ENCODE data around the gene PTPRM.

The PTPRM gene

DNA sequence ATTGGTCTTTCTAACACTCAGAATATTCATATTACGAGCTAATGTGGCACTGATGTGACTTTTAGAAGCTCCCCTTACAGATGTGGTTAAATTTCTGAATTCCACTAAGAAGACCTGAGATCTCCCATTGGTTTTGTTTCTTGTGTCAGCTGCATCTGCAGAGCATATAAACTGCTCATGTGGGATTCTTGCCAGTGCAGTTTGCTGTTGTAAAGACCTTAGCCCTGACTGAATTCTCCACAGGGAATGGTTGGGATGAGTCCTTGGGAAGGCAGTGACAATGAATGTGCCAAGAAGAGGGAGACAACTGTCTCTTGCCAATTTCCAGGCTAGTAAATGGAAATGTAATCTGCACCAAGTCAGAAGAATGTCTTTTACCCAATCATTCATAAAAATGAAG is 94.1 kb downstream of the PTPRM start:
- Histone ChIP-seq H3K27me3 (replicated peaks; ENCODE audit: insufficient read depth, low read length) (no peaks in the 10 kb centered on the region), H3K4me2 (ENCODE audit: low read depth, low read length) (no peak overlapping the region), H3K36me3 (replicated peaks; ENCODE audit: insufficient read depth, low read length) (no peaks in the 10 kb centered on the region), H3K9me3 (replicated peaks; ENCODE audit: insufficient read depth, low read length) (no peaks in the 10 kb centered on the region), H3K9ac (ENCODE audit: low read length) (no peak overlapping the region), H3F3A (ENCODE audit: insufficient read depth, low read length) (no peaks in the 10 kb centered on the region), H3K27ac (ENCODE audit: low read length) (no peak overlapping the region), H3K79me2 (ENCODE audit: low read length) (no peaks in the 10 kb centered on the region), H3K4me1 (ENCODE audit: low read length) (no peaks in the 10 kb centered on the region), H3K4me3 (ENCODE audit: low read length) (no peak overlapping the region), H3K9me2 (replicated peaks; ENCODE audit: insufficient read depth, low read length) (no peaks in the 10 kb centered on the region), H4K20me1 (ENCODE audit: insufficient read depth, low read length) (no peaks in the 10 kb centered on the region), H2AFZ (ENCODE audit: low read length) (no peak overlapping the region)
- no peak for DNase-seq
- TF ChIP-seq, protein P1, sequence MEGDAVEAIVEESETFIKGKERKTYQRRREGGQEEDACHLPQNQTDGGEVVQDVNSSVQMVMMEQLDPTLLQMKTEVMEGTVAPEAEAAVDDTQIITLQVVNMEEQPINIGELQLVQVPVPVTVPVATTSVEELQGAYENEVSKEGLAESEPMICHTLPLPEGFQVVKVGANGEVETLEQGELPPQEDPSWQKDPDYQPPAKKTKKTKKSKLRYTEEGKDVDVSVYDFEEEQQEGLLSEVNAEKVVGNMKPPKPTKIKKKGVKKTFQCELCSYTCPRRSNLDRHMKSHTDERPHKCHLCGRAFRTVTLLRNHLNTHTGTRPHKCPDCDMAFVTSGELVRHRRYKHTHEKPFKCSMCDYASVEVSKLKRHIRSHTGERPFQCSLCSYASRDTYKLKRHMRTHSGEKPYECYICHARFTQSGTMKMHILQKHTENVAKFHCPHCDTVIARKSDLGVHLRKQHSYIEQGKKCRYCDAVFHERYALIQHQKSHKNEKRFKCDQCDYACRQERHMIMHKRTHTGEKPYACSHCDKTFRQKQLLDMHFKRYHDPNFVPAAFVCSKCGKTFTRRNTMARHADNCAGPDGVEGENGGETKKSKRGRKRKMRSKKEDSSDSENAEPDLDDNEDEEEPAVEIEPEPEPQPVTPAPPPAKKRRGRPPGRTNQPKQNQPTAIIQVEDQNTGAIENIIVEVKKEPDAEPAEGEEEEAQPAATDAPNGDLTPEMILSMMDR (IDR thresholded peaks at IDR 0.05; ENCODE audit: low read length), result no peak
- TF ChIP-seq EZH2 (optimal IDR thresholded peaks at IDR 0.05; ENCODE audit: low read depth, low read length), result no peak
- TF ChIP-seq EZH2phosphoT487 (IDR thresholded peaks at IDR 0.05; ENCODE audit: low read length), result no peak

DNA sequence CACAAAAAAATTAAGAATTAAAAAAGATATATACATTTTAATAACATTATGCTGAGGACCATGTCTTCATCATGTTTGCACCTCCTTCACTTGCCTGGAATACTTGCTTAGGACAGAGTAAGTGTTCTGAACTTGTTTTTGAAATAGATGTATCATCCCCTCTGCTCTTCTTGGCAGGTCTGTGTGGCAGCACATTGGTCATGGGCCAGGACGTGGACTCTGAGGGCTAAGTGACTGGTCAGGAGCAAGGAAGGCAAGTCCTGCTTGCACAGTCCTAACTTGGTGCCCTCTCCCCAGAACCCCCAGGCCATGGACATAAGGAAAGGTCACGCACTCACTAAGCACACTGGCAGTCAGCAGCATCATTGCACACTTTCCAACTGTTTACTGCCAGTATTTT is 95.8 kb downstream of the PTPRM start:
- H3K27ac ChIP-seq (ENCODE audit: low read length), result no peak overlapping the region
- DNase-seq, result no peak
- H3K9ac ChIP-seq (ENCODE audit: low read length), result no peak overlapping the region
- H3K36me3 ChIP-seq (replicated peaks; ENCODE audit: insufficient read depth, low read length), result no peaks in the 10 kb centered on the region
- H3K4me1 ChIP-seq (ENCODE audit: low read length), result no peaks in the 10 kb centered on the region
- H3K79me2 ChIP-seq (ENCODE audit: low read length), result no peaks in the 10 kb centered on the region
- H3F3A ChIP-seq (ENCODE audit: insufficient read depth, low read length), result no peaks in the 10 kb centered on the region
- H4K20me1 ChIP-seq (ENCODE audit: insufficient read depth, low read length), result no peaks in the 10 kb centered on the region
- H3K4me2 ChIP-seq (ENCODE audit: low read depth, low read length), result no peak overlapping the region
- H3K9me2 ChIP-seq (replicated peaks; ENCODE audit: insufficient read depth, low read length), result no peaks in the 10 kb centered on the region
- H3K9me3 ChIP-seq (replicated peaks; ENCODE audit: insufficient read depth, low read length), result no peaks in the 10 kb centered on the region
- TF ChIP-seq, protein P1 (IDR thresholded peaks at IDR 0.05; ENCODE audit: low read length), result no peak
- no peak for TF ChIP-seq EZH2 (optimal IDR thresholded peaks at IDR 0.05; ENCODE audit: low read depth, low read length)
- TF ChIP-seq EZH2phosphoT487 (IDR thresholded peaks at IDR 0.05; ENCODE audit: low read length), result no peak
- no peak overlapping the region for H2AFZ ChIP-seq (ENCODE audit: low read length)
- H3K4me3 ChIP-seq (ENCODE audit: low read length), result no peak overlapping the region
- H3K27me3 ChIP-seq (replicated peaks; ENCODE audit: insufficient read depth, low read length), result no peaks in the 10 kb centered on the region

DNA sequence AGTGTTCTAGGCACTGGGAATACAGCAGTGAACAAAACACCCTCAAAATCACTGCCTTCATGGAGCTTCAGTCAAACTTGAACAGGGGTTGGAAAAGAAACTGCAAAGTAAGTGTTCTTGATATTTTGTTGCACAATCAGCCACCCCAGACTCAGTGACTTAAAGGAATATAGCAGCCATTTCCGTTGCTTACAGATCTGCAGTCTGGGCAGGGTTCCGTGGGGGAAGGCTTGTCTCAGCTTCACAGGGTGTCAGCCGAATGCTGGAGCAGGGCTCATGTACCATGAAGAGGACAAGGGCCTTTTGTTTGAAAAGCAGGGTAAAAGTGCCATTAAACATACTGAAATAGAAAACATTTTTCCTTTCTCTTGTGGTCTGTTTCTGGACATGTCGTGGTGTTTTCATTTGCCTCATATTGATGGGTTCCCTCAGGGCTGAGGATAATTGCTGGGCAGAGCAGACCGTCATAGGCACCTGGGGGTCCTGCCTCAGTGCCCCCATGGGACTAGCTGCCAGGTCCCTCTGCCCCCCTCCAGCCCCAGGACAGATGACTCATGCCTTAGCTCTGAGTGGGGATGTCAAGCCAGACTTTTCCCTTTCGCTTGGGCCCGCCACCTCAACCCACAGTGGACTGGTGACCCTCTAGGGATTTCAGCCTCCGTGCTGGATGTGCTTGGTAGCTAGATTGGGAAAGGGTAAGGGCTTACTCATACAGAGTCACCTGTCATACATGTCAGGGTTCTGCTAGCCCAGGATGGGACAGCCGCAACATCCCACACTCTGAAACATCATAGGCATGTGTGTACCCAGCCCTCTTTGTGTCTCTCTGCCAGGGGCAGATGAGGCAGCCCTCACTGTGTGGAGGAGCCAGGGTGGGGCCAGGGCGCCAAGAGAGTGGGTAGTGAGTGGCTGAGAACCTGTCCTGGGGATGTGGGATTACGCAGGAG is 96.5 kb downstream of the PTPRM start:
- DNase-seq, result no peak
- H3K36me3 ChIP-seq (replicated peaks; ENCODE audit: insufficient read depth, low read length), result no peaks in the 10 kb centered on the region
- no peaks in the 10 kb centered on the region for H3F3A ChIP-seq (ENCODE audit: insufficient read depth, low read length)
- H3K9ac ChIP-seq (ENCODE audit: low read length), result no peak overlapping the region
- H3K4me3 ChIP-seq (ENCODE audit: low read length), result no peak overlapping the region
- H3K9me3 ChIP-seq (replicated peaks; ENCODE audit: insufficient read depth, low read length), result no peaks in the 10 kb centered on the region
- H3K27ac ChIP-seq (ENCODE audit: low read length), result no peak overlapping the region
- no peaks in the 10 kb centered on the region for H3K27me3 ChIP-seq (replicated peaks; ENCODE audit: insufficient read depth, low read length)
- TF ChIP-seq EZH2 (optimal IDR thresholded peaks at IDR 0.05; ENCODE audit: low read depth, low read length), result no peak
- TF ChIP-seq, protein P1 (IDR thresholded peaks at IDR 0.05; ENCODE audit: low read length), result no peak
- no peak for TF ChIP-seq EZH2phosphoT487 (IDR thresholded peaks at IDR 0.05; ENCODE audit: low read length)
- H3K9me2 ChIP-seq (replicated peaks; ENCODE audit: insufficient read depth, low read length), result no peaks in the 10 kb centered on the region
- no peak overlapping the region for H3K4me2 ChIP-seq (ENCODE audit: low read depth, low read length)
- H3K4me1 ChIP-seq (ENCODE audit: low read length), result no peaks in the 10 kb centered on the region
- H2AFZ ChIP-seq (ENCODE audit: low read length), result no peak overlapping the region
- H4K20me1 ChIP-seq (ENCODE audit: insufficient read depth, low read length), result no peaks in the 10 kb centered on the region
- H3K79me2 ChIP-seq (ENCODE audit: low read length), result no peaks in the 10 kb centered on the region
